ENCODE measurements around the gene PEX1.
A peak's percentile ranks its signal among the peaks of the same experiment; 100 is the strongest.

PEX1 gene

DNA sequence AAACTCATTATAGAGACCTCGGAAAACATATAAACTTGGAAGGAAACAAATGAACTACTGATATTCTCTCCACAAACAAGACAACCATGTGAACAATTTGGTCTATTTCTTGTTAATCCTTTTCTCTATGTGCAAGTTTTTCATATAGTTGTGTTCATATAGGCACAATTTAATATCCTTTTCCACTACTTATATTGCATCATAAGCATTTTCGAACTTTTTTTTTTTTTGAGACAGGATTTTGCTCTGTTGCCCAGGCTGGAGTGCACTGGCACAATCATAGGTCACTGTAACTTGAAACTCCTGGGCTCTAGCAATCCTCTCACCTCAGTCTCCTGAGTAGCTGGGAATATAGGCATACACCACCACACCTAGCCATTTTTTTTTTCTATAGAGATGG lies 5.2 kb downstream of the PEX1 start:
- H3K4me1 ChIP-seq (ENCODE audit: control insufficient read depth in 1 of 2, insufficient read depth in 1 of 2, low read depth in 1 of 2, low read length in 1 of 2) = peaks cover 10 to 12% of the 10 kb centered on the region in 2 experiments
- no peaks in the 10 kb centered on the region for H3K27me3 ChIP-seq
- H3K4me3 ChIP-seq (ENCODE audit: low read depth in 1 of 2, low read length in 1 of 2) = no peak overlapping the region
- H3K9me3 ChIP-seq = no peaks in the 10 kb centered on the region
- H3K36me3 ChIP-seq = no peaks in the 10 kb centered on the region
- no peak overlapping the region for H3K27ac ChIP-seq
- TF ChIP-seq, protein P1, sequence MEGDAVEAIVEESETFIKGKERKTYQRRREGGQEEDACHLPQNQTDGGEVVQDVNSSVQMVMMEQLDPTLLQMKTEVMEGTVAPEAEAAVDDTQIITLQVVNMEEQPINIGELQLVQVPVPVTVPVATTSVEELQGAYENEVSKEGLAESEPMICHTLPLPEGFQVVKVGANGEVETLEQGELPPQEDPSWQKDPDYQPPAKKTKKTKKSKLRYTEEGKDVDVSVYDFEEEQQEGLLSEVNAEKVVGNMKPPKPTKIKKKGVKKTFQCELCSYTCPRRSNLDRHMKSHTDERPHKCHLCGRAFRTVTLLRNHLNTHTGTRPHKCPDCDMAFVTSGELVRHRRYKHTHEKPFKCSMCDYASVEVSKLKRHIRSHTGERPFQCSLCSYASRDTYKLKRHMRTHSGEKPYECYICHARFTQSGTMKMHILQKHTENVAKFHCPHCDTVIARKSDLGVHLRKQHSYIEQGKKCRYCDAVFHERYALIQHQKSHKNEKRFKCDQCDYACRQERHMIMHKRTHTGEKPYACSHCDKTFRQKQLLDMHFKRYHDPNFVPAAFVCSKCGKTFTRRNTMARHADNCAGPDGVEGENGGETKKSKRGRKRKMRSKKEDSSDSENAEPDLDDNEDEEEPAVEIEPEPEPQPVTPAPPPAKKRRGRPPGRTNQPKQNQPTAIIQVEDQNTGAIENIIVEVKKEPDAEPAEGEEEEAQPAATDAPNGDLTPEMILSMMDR (IDR thresholded peaks at IDR 0.05) = no peak

GRCh38 chr7:92520024-92520423 lies 8.3 kb downstream of the PEX1 start:
- Histone ChIP-seq H3K4me1 (ENCODE audit: control insufficient read depth in 1 of 2, insufficient read depth in 1 of 2, low read depth in 1 of 2, low read length in 1 of 2) (no peaks in the 10 kb centered on the region), H3K9me3 (no peaks in the 10 kb centered on the region), H3K27me3 (no peaks in the 10 kb centered on the region), H3K4me3 (ENCODE audit: low read depth in 1 of 2, low read length in 1 of 2) (no peak overlapping the region), H3K27ac (peak overlapping the region; percentile 37), H3K36me3 (peaks cover 12% of the 10 kb centered on the region)
- TF ChIP-seq, protein P1 (IDR thresholded peaks at IDR 0.05) = no peak

- peaks cover 18% of the 10 kb centered on the region for H3K36me3 ChIP-seq
- no peaks in the 10 kb centered on the region for H3K9me3 ChIP-seq
- H3K27ac ChIP-seq = no peak overlapping the region
- H3K4me1 ChIP-seq (ENCODE audit: control insufficient read depth in 1 of 2, insufficient read depth in 1 of 2, low read depth in 1 of 2, low read length in 1 of 2) = no peaks in the 10 kb centered on the region
- no peaks in the 10 kb centered on the region for H3K27me3 ChIP-seq
- TF ChIP-seq, protein P1 (IDR thresholded peaks at IDR 0.05) = no peak
- H3K4me3 ChIP-seq (ENCODE audit: low read depth in 1 of 2, low read length in 1 of 2) = no peak overlapping the region
These were observed 10.7 kb downstream of the PEX1 start for GRCh38 chr7:92517631-92518030.

- H3K27me3 ChIP-seq = no peaks in the 10 kb centered on the region
- no peaks in the 10 kb centered on the region for H3K9me3 ChIP-seq
- no peaks in the 10 kb centered on the region for H3K4me1 ChIP-seq (ENCODE audit: control insufficient read depth in 1 of 2, insufficient read depth in 1 of 2, low read depth in 1 of 2, low read length in 1 of 2)
- no peak overlapping the region for H3K27ac ChIP-seq
- no peak overlapping the region for H3K4me3 ChIP-seq (ENCODE audit: low read depth in 1 of 2, low read length in 1 of 2)
- peaks cover 28% of the 10 kb centered on the region for H3K36me3 ChIP-seq
- TF ChIP-seq, protein P1 (IDR thresholded peaks at IDR 0.05) = no peak
These were observed 15.0 kb downstream of the PEX1 start for GRCh38 chr7:92513167-92513902.

DNA sequence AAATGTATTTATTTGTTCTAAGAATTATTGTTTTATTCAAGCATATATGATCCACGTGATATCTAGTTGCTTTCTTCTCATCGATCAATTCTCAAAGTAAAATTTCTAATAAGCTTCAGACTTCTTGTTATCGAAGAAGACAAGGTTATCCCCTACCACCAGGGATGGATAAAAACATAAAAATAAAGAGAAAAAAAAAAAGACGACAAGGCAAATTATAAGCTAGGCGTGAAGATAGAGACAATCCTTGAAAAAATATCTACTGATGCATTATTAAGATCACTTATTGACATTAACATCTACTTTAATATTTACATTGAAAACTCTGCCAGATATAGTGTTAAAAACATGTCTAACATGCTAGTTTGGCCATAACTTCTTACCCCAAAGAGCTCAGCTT lies 19.4 kb downstream of the PEX1 start:
- H3K27me3 ChIP-seq = no peaks in the 10 kb centered on the region
- no peak overlapping the region for H3K27ac ChIP-seq
- TF ChIP-seq, protein P1 (IDR thresholded peaks at IDR 0.05) = no peak
- H3K36me3 ChIP-seq = peaks cover 18% of the 10 kb centered on the region
- no peaks in the 10 kb centered on the region for H3K9me3 ChIP-seq
- H3K4me3 ChIP-seq (ENCODE audit: low read depth in 1 of 2, low read length in 1 of 2) = no peak overlapping the region
- no peaks in the 10 kb centered on the region for H3K4me1 ChIP-seq (ENCODE audit: control insufficient read depth in 1 of 2, insufficient read depth in 1 of 2, low read depth in 1 of 2, low read length in 1 of 2)

All from neutrophil (primary cell).